OCI-LY1 (cell line): ENCODE results near the gene MPST.
A peak's percentile ranks its signal among the peaks of the same experiment; 100 is the strongest.

Source experiments
- H2AFZ ChIP-seq: fragments of 200-600 bp; sonication (generic), shearing (Covaris generic); 2 replicates; pipeline ENCODE4 v1.6.0; 2014; ENCODE audit warnings: antibody characterized with exemption, mild to moderate bottlenecking, low read length
- H3F3A ChIP-seq: fragments of 200-600 bp; sonication (generic), shearing (Covaris generic); 2 replicates; pipeline ENCODE4 v1.6.0; 2014; ENCODE audit warnings: mild to moderate bottlenecking, antibody characterized with exemption, low read length, moderate library complexity; ENCODE audit not compliant: insufficient read depth
- H3K27ac ChIP-seq: fragments of 200-600 bp; sonication (generic); 2 replicates; pipeline ENCODE4 v1.5.1; 2014; ENCODE audit warnings: low read length, mixed run types, mild to moderate bottlenecking, low read depth; ENCODE audit not compliant: poor library complexity, severe bottlenecking
- H3K27me3 ChIP-seq: fragments of 200-600 bp; sonication (generic); 2 replicates; pipeline ENCODE4 v1.6.0; 2014; ENCODE audit warnings: antibody characterized with exemption, mild to moderate bottlenecking, low read length, moderate library complexity; ENCODE audit not compliant: insufficient read depth
- H3K36me3 ChIP-seq: fragments of 200-600 bp; sonication (generic); 2 replicates; pipeline ENCODE4 v1.6.1; 2014; ENCODE audit warnings: mild to moderate bottlenecking, antibody characterized with exemption, low read length, moderate library complexity, mixed read lengths; ENCODE audit not compliant: insufficient read depth
- H3K4me1 ChIP-seq: fragments of 200-600 bp; sonication (generic); 2 replicates; pipeline ENCODE4 v1.5.1; 2014; ENCODE audit warnings: mild to moderate bottlenecking, low read length, moderate library complexity; ENCODE audit not compliant: insufficient read depth, severe bottlenecking
- H3K4me2 ChIP-seq: fragments of 200-600 bp; sonication (generic), shearing (Covaris generic); 2 replicates; pipeline ENCODE4 v1.6.1; 2014; ENCODE audit warnings: low read length
- H3K4me3 ChIP-seq: fragments of 200-600 bp; sonication (generic); 2 replicates; pipeline ENCODE4 v1.5.1; 2014; ENCODE audit warnings: low read length, low read depth, mild to moderate bottlenecking, mixed read lengths; ENCODE audit not compliant: poor library complexity, severe bottlenecking
- H3K79me2 ChIP-seq: fragments of 200-600 bp; shearing (Covaris generic); 2 replicates; pipeline ENCODE4 v1.6.1; 2016; ENCODE audit warnings: mixed run types, low read length, mixed read lengths; ENCODE audit not compliant: insufficient read depth
- H3K9ac ChIP-seq: fragments of 200-600 bp; sonication (generic), shearing (Covaris generic); 2 replicates; pipeline ENCODE4 v1.6.1; 2014; ENCODE audit warnings: mild to moderate bottlenecking, low read length, mixed read lengths
- H3K9me2 ChIP-seq: fragments of 200-600 bp; sonication (generic), shearing (Covaris generic); 2 replicates; pipeline ENCODE4 v1.6.1; 2014; ENCODE audit warnings: low read depth, mild to moderate bottlenecking, low read length, mixed read lengths
- H3K9me3 ChIP-seq: fragments of 200-600 bp; shearing (Covaris generic); 2 replicates; pipeline ENCODE4 v1.6.1; 2014; ENCODE audit warnings: low read length, mixed read lengths
- H4K20me1 ChIP-seq: fragments of 200-600 bp; sonication (generic), shearing (Covaris generic); 2 replicates; pipeline ENCODE4 v1.6.0; 2016; ENCODE audit warnings: mild to moderate bottlenecking, low read length; ENCODE audit not compliant: insufficient read depth
- CTCF ChIP-seq: fragments of 200-600 bp; sonication (generic), shearing (Covaris generic); IDR thresholded peaks from 2 replicates; pipeline ENCODE4 v1.5.1; 2017; ENCODE audit warnings: mild to moderate bottlenecking, antibody characterized with exemption, low read length, moderate library complexity, mixed read lengths
- EZH2 ChIP-seq: fragments of 200-600 bp; sonication (generic), shearing (Covaris generic); IDR thresholded peaks from 2 replicates; pipeline ENCODE4 v1.8.0; 2017; ENCODE audit warnings: borderline replicate concordance, mixed run types, mild to moderate bottlenecking, antibody characterized with exemption, low read length, moderate library complexity, mixed read lengths

Gene MPST

GRCh38 chr22:36977401-36977861, 42.1 kb upstream of the MPST start:
- no peaks in the 10 kb centered on the region for H3K79me2 ChIP-seq
- no peaks in the 10 kb centered on the region for H3K9me3 ChIP-seq
- no peaks in the 10 kb centered on the region for H3K36me3 ChIP-seq
- H3K27me3 ChIP-seq: no peaks in the 10 kb centered on the region
- peak overlapping the region; percentile 95 for H2AFZ ChIP-seq
- peaks cover 3% of the 10 kb centered on the region; the same call in 1 of the 2 replicates for H3F3A ChIP-seq
- TF ChIP-seq EZH2 (no peak), CTCF (peak; percentile 85)
- H3K4me2 ChIP-seq: peak overlapping the region; percentile 79
- H3K4me1 ChIP-seq: peaks cover 4% of the 10 kb centered on the region
- H3K9ac ChIP-seq: peak overlapping the region; percentile 53
- H4K20me1 ChIP-seq: no peaks in the 10 kb centered on the region
- no peak overlapping the region for H3K27ac ChIP-seq
- H3K9me2 ChIP-seq: no peaks in the 10 kb centered on the region
- H3K4me3 ChIP-seq: peak overlapping the region; percentile 63

- H3K27ac ChIP-seq: no peak overlapping the region
- peak overlapping the region; percentile 63 for H3K4me3 ChIP-seq
- no peaks in the 10 kb centered on the region for H3K27me3 ChIP-seq
- H3K9me3 ChIP-seq: no peaks in the 10 kb centered on the region
- H4K20me1 ChIP-seq: no peaks in the 10 kb centered on the region
- H3K36me3 ChIP-seq: no peaks in the 10 kb centered on the region
- peaks cover 3% of the 10 kb centered on the region; the same call in 1 of the 2 replicates for H3F3A ChIP-seq
- H3K9me2 ChIP-seq: no peaks in the 10 kb centered on the region
- H3K4me2 ChIP-seq: peak overlapping the region; percentile 79
- H3K79me2 ChIP-seq: no peaks in the 10 kb centered on the region
- peak overlapping the region; percentile 53 for H3K9ac ChIP-seq
- no peak for TF ChIP-seq EZH2
- TF ChIP-seq CTCF: peak; percentile 87
- H2AFZ ChIP-seq: peak overlapping the region; percentile 95
- peaks cover 4% of the 10 kb centered on the region for H3K4me1 ChIP-seq
Observed at GRCh38 chr22:36977947-36978660, 41.4 kb upstream of the MPST start.

DNA sequence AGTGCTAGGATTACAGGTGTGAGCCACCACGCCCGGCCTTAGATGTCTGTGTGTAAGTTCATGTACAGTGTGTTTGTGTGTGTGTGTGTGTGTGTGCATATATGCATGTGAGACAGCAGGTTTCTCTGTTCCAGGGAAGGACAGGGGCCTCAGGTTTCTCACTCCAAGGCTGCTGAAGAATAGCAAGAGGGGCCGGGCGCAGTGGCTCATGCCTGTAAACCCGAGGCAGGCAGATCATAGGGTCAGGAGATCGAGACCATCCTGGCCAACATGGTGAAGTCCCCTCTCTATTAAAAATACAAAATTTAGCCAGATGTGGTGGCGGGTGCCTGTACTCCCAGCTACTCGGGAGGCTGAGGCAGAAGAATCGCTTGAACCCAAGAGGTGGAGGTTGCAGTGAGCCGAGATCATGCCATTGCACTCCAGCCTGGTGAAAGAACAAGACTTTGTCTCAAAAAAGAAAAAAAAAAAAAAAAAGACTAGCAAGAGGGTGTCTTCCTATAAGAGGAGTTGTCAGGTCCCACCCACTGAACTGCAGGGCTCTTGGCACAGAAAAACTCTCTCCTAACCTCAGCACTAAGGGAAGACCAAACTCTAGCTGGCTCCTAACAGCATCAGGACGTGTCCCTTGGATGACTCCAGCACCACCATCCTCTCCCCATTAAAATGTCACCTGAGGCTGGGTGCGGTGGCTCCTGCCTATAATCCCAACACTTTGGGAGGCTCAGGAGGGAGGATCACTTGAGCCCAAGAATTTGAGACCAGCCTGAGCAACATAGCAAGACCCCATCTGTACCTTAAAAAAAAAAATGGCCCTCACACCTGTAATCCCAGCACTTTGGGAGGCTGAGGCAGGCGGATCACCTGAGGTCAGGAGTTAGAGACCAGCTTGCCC, 40.3 kb upstream of the MPST start:
- Histone ChIP-seq H3K27ac (no peak overlapping the region), H3K9me2 (no peaks in the 10 kb centered on the region)

More for the DNA sequence above, 40.3 kb upstream of the MPST start:
- Histone ChIP-seq H3K79me2 (no peaks in the 10 kb centered on the region), H3K9me3 (no peaks in the 10 kb centered on the region), H3K36me3 (no peaks in the 10 kb centered on the region), H3K27me3 (no peaks in the 10 kb centered on the region), H3K9ac (no peak overlapping the region), H3K4me3 (no peak overlapping the region), H3F3A (peaks cover 3% of the 10 kb centered on the region; the same call in 1 of the 2 replicates), H4K20me1 (no peaks in the 10 kb centered on the region), H3K4me1 (peaks cover 4% of the 10 kb centered on the region), H3K4me2 (no peak overlapping the region), H2AFZ (no peak overlapping the region)
- no peak for TF ChIP-seq EZH2
